ENCODE results near the gene TUBA1A. TPM values are rescaled to one million over a fixed set of nuclear protein-coding genes. Genes with fewer than 3 reads are reported as not detected.
"Not testable (repeated sequence)": the region's sequence is repeated elsewhere in the genome, so short reads cannot be mapped to it uniquely, and the experiment has no call there.

The TUBA1A gene
- polyA plus RNA-seq, result 100 to 1,000 TPM in 2 of 3 donors, 10 to 100 TPM in 1; 51.3 to 167 (median 154) TPM

- peak within 1 kb of the TSS; percentile 94 for H3K27ac ChIP-seq (ENCODE audit: low read depth, low read length)
- 0 to 1% (median 0%) methylated on average over 26 of the region's 26 CpGs for WGBS, 3 donors
Observed at GRCh38 chr12:49188916-49189367, at the start of gene TUBA1A. TSS of gene TUBA1A (minus strand) at chr12:49189080. CDS start at chr12:49188979, 101 bp downstream.

- 61 to 81% (median 81%) methylated on average over 1 of the region's 1 CpG for WGBS, 3 donors
Observed at GRCh38 chr12:49236423-49236822, 47.5 kb upstream of the TUBA1A start.

GRCh38 chr12:49233842-49234526, 45.1 kb upstream of the TUBA1A start:
- H3K27ac ChIP-seq (ENCODE audit: low read depth, low read length), result peak overlapping the region; percentile 73
- 44 to 74% (median 56%) methylated on average over 19 of the region's 19 CpGs for WGBS, 3 donors

More at GRCh38 chr12:49236423-49236822, 47.5 kb upstream of the TUBA1A start:
- no peak overlapping the region for H3K27ac ChIP-seq (ENCODE audit: low read depth, low read length)

- peak overlapping the region; percentile 66 for H3K27ac ChIP-seq (ENCODE audit: low read depth, low read length)
- WGBS, 3 donors, result 54 to 62% (median 59%) methylated on average over 25 of the region's 25 CpGs
Observed at GRCh38 chr12:49232940-49233841, 44.3 kb upstream of the TUBA1A start.

- H3K27ac ChIP-seq (ENCODE audit: low read depth, low read length), result no peak overlapping the region
- WGBS, 3 donors, result 73 to 86% (median 75%) methylated on average over 9 of the region's 9 CpGs
Observed at GRCh38 chr12:49231878-49232655, 43.2 kb upstream of the TUBA1A start.

- H3K27ac ChIP-seq (ENCODE audit: low read depth, low read length), result no peak overlapping the region
- 36 to 76% (median 48%) methylated on average over 3 of the region's 3 CpGs for WGBS, 3 donors
Observed at GRCh38 chr12:49230805-49231194, 41.9 kb upstream of the TUBA1A start.

GRCh38 chr12:49230176-49230804, 41.4 kb upstream of the TUBA1A start:
- H3K27ac ChIP-seq (ENCODE audit: low read depth, low read length), result no peak overlapping the region
- WGBS, 3 donors, result 84 to 92% (median 89%) methylated on average over 6 of the region's 6 CpGs

GRCh38 chr12:49228653-49229052, 39.8 kb upstream of the TUBA1A start:
- WGBS, 3 donors, result 76 to 94% (median 88%) methylated on average over 3 of the region's 3 CpGs

GRCh38 chr12:49227713-49228112, 38.8 kb upstream of the TUBA1A start:
- 95 to 98% (median 98%) methylated on average over 3 of the region's 3 CpGs for WGBS, 3 donors
- H3K27ac ChIP-seq (ENCODE audit: low read depth, low read length), result no peak overlapping the region

More at GRCh38 chr12:49228653-49229052, 39.8 kb upstream of the TUBA1A start:
- H3K27ac ChIP-seq (ENCODE audit: low read depth, low read length), result no peak overlapping the region

- 71 to 75% (median 73%) methylated on average over 7 of the region's 7 CpGs for WGBS, 3 donors
- H3K27ac ChIP-seq (ENCODE audit: low read depth, low read length), result no peak overlapping the region
Observed at GRCh38 chr12:49225576-49226166, 36.8 kb upstream of the TUBA1A start.

GRCh38 chr12:49223590-49224369, 34.9 kb upstream of the TUBA1A start:
- 80 to 84% (median 83%) methylated on average over 3 of the region's 3 CpGs for whole genome bisulfite sequencing, 3 donors
- no peak overlapping the region for H3K27ac ChIP-seq (ENCODE audit: low read depth, low read length)

GRCh38 chr12:49223122-49223521, 34.2 kb upstream of the TUBA1A start:
- WGBS, 3 donors, result 91 to 95% (median 95%) methylated on average over 1 of the region's 1 CpG
- no peak overlapping the region for H3K27ac ChIP-seq (ENCODE audit: low read depth, low read length)

GRCh38 chr12:49220972-49221371, 32.1 kb upstream of the TUBA1A start:
- no peak overlapping the region for H3K27ac ChIP-seq (ENCODE audit: low read depth, low read length)
- 67 to 94% (median 73%) methylated on average over 4 of the region's 4 CpGs for WGBS, 3 donors

- no peak overlapping the region for H3K27ac ChIP-seq (ENCODE audit: low read depth, low read length)
- 90 to 93% (median 90%) methylated on average over 11 of the region's 11 CpGs for WGBS, 3 donors
Observed at GRCh38 chr12:49219417-49220026, 30.6 kb upstream of the TUBA1A start.

- 90 to 95% (median 93%) methylated on average over 9 of the region's 9 CpGs for WGBS, 3 donors
- no peak overlapping the region for H3K27ac ChIP-seq (ENCODE audit: low read depth, low read length)
Observed at GRCh38 chr12:49212572-49212971, 23.7 kb upstream of the TUBA1A start.

- WGBS, 3 donors, result 93 to 96% (median 95%) methylated on average over 7 of the region's 7 CpGs
- not testable (repeated sequence) for H3K27ac ChIP-seq (ENCODE audit: low read depth, low read length)
Observed at GRCh38 chr12:49210703-49211102, 21.8 kb upstream of the TUBA1A start.

- WGBS, 3 donors, result 77 to 92% (median 91%) methylated on average over 12 of the region's 12 CpGs
- no peak overlapping the region for H3K27ac ChIP-seq (ENCODE audit: low read depth, low read length)
Observed at GRCh38 chr12:49208676-49209075, 19.8 kb upstream of the TUBA1A start.
